HepG2 (cell line): ENCODE results near the gene CABLES2. TPM values are rescaled to one million over a fixed set of nuclear protein-coding genes. Genes with fewer than 3 reads are reported as not detected.

Experiments
- ARHGAP35 ChIP-seq: sonication (generic); formaldehyde crosslinking; IDR thresholded peaks from 2 replicates; pipeline ENCODE4 v1.9.0; 2022; ENCODE audit warnings: mild to moderate bottlenecking, inconsistent platforms, moderate library complexity, missing genetic modification reagents, borderline replicate concordance
- CCDC6 ChIP-seq: sonication (generic); formaldehyde crosslinking; IDR thresholded peaks from 2 replicates; pipeline ENCODE4 v1.8.1; 2022; ENCODE audit warnings: mild to moderate bottlenecking, missing genetic modification reagents, moderate library complexity
- EHMT2 ChIP-seq: fragments of 200-600 bp; sonication (generic); IDR thresholded peaks from 2 replicates; pipeline ENCODE4 v1.7.0; 2017; ENCODE audit warnings: antibody characterized with exemption, low read depth, low read length, borderline replicate concordance
- FOXP1 ChIP-seq, 2 experiments: fragments of 450-650 bp in 1 of 2; IDR thresholded peaks; 2 replicates each; pipeline ENCODE4 v1.6.1; 2017 to 2018; ENCODE audit warnings: antibody characterized with exemption in 1 of 2
- GATAD1 ChIP-seq: IDR thresholded peaks from 2 replicates; pipeline ENCODE4 v1.6.1; 2016; ENCODE audit warnings: missing genetic modification reagents, missing compliant biosample characterization
- KAT2B ChIP-seq: fragments of 150-350 bp; IDR thresholded peaks from 2 replicates; pipeline ENCODE4 v1.6.1; 2014; ENCODE audit warnings: low read depth, low read length, borderline replicate concordance
- PAF1 ChIP-seq: IDR thresholded peaks from 2 replicates; pipeline ENCODE4 v1.6.1; 2016; ENCODE audit warnings: missing genetic modification reagents, missing compliant biosample characterization
- REXO4 ChIP-seq: sonication (generic); formaldehyde crosslinking; IDR thresholded peaks from 2 replicates; pipeline ENCODE4 v1.8.0; 2022; ENCODE audit warnings: missing genetic modification reagents, mild to moderate bottlenecking, borderline replicate concordance
- SRSF4 ChIP-seq: fragments of 200-400 bp; formaldehyde crosslinking; IDR thresholded peaks from one replicate; pipeline ENCODE4 v1.6.1; 2018; ENCODE audit warnings: mild to moderate bottlenecking, low read depth, low read length, moderate library complexity; ENCODE audit not compliant: poor library complexity, severe bottlenecking
- ZC3H4 ChIP-seq: sonication (generic); formaldehyde crosslinking; IDR thresholded peaks from 2 replicates; pipeline ENCODE4 v1.4.0; 2020; ENCODE audit warnings: missing genetic modification reagents, borderline replicate concordance
- ZEB1 ChIP-seq: IDR thresholded peaks from 2 replicates; pipeline ENCODE4 v1.6.1; 2012; ENCODE audit warnings: mild to moderate bottlenecking, low read depth, inconsistent platforms; ENCODE audit not compliant: insufficient replicate concordance
- ZNF160 ChIP-seq: sonication (generic); formaldehyde crosslinking; IDR thresholded peaks from 2 replicates; pipeline ENCODE4 v1.8.0; 2022; ENCODE audit warnings: mild to moderate bottlenecking, inconsistent platforms, missing genetic modification reagents
- ZNF205 ChIP-seq: IDR thresholded peaks from 2 replicates; pipeline ENCODE4 v1.6.1; 2018; ENCODE audit warnings: missing biosample characterization, missing genetic modification reagents
- ZNF441 ChIP-seq: sonication (generic); formaldehyde crosslinking; IDR thresholded peaks from 2 replicates; pipeline ENCODE4 v1.7.0; 2021; ENCODE audit warnings: missing genetic modification reagents, borderline replicate concordance
- ZNF567 ChIP-seq: sonication (generic); formaldehyde crosslinking; IDR thresholded peaks from 2 replicates; pipeline ENCODE4 v1.8.1; 2023; ENCODE audit warnings: mild to moderate bottlenecking, missing genetic modification reagents, borderline replicate concordance
- ZNF619 ChIP-seq: sonication (generic); formaldehyde crosslinking; IDR thresholded peaks from 2 replicates; pipeline ENCODE4 v1.4.0; 2020; ENCODE audit warnings: mild to moderate bottlenecking, missing genetic modification reagents
- ZNF652 ChIP-seq: IDR thresholded peaks from 2 replicates; pipeline ENCODE4 v1.6.1; 2016; ENCODE audit warnings: low read depth, borderline replicate concordance
- ZNF768 ChIP-seq: sonication (generic); formaldehyde crosslinking; IDR thresholded peaks from 2 replicates; pipeline ENCODE4 v1.4.0; 2020; ENCODE audit warnings: missing genetic modification reagents
- ZNF891 ChIP-seq: sonication (generic); formaldehyde crosslinking; IDR thresholded peaks from 2 replicates; pipeline ENCODE4 v1.5.0; 2020; ENCODE audit warnings: mild to moderate bottlenecking, missing genetic modification reagents
- ZSCAN30 ChIP-seq: sonication (generic); formaldehyde crosslinking; IDR thresholded peaks from 2 replicates; pipeline ENCODE4 v1.5.0; 2020; ENCODE audit warnings: mild to moderate bottlenecking, missing genetic modification reagents
- polyA plus RNA-seq, 8 experiments: library from polyadenylated mRNA; depleted of rRNA in 3 of 8; stranded (reverse) in 7 of 8; unstranded in 1 of 8; fragments of >200 nt; fragmentation: Illumina TruSeq in 4 of 8; extraction: Trizol in 4 of 8; gene quantifications; 2 replicates each; pipeline versions ENCODE4 v1.2.1 to v1.2.3, GENCODE V29; 2011 to 2016; ENCODE audit warnings: low read depth in 4 of 8, missing spikeins in 1 of 8, mixed read lengths in 1 of 8; ENCODE audit not compliant: insufficient read depth in 1 of 8
- total RNA-seq, 5 experiments: library from RNA; depleted of rRNA; stranded (reverse); fragments of >200 nt; fragmentation: Illumina TruSeq; extraction: Trizol; gene quantifications; 2 replicates each; pipeline ENCODE4 v1.2.3, GENCODE V29; 2016; ENCODE audit warnings: low read depth in 1 of 5
- TF ChIP-seq, protein P1 (sequence below): sonication (generic); formaldehyde crosslinking; IDR thresholded peaks from 2 replicates; pipeline ENCODE4 v1.9.0; 2021; ENCODE audit warnings: missing genetic modification reagents, borderline replicate concordance
- TF ChIP-seq, protein P2 (sequence below): sonication (generic); formaldehyde crosslinking; conservative IDR thresholded peaks from 2 replicates; pipeline ENCODE4 v1.4.0; 2020; ENCODE audit warnings: missing genetic modification reagents
- TF ChIP-seq, protein P3 (sequence below): sonication (generic); formaldehyde crosslinking; IDR thresholded peaks from 2 replicates; pipeline ENCODE4 v1.5.0; 2020; ENCODE audit warnings: missing genetic modification reagents
- TF ChIP-seq, protein P4 (sequence below): sonication (generic); formaldehyde crosslinking; IDR thresholded peaks from 2 replicates; pipeline ENCODE4 v1.9.0; 2021; ENCODE audit warnings: missing genetic modification reagents, mild to moderate bottlenecking, borderline replicate concordance

CABLES2 gene
- total and polyA plus RNA-seq, 2 of the 13 experiments (the other 11 are each of a cell fraction or from before 2014, with no cell fraction given): 5.2 to 9.7 TPM

DNA sequence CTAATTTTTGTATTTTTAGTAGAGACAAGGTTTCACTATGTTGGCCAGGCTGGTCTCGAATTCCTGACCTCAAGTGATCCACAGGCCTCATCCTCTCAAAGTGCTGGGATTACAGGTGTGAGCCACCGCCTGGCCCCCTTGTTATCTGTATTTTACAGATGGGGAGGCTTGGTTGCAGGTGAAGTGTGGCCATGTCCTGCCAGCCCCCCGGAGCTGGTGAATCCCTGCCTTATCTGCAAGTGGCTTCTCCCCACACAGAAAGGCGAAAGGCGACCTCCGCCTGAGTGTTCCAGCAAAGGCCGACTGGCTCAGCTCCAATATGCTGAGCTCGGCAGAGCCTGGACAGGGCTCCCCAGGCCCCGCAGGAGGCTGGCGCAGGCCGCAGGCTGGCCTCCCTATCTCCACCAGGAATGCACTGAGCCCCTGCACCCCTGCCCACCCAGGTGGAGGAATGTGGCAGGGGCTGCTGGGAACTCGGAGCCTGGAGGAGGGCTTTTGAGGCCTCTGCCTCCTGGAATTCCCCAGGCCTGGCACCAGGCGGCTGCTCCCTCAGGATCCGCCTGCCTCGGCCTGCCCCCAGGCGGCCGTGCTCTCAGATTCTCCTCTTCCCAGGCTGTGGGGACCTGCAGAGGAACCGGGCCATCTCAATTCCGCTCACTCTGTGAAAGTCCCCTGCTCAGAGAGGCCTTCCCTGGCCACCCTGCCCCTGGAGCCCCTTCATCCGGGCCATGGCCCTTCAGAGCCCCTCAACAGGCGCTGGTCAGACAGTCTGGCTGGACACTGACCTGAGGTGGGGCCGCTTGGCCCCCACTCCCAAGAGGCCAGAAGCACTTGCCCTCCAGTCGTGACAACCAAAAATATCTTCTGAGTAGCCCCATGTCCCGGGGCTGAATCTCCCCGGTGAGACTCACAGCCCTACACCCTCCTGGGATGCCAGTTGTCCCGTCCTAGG is 30.7 kb downstream of the CABLES2 start (continued):
- TF ChIP-seq ARHGAP35 (CRISPR knock-in tag) (no peak), ZNF891 (CRISPR knock-in tag) (peak; percentile 51; the same call in 1 of the 2 replicates), ZSCAN30 (CRISPR knock-in tag) (no peak), ZNF652 (CRISPR knock-in tag) (no peak), CCDC6 (CRISPR knock-in tag) (no peak), ZNF768 (CRISPR knock-in tag) (peak; percentile 85), KAT2B (no peak), ZNF567 (CRISPR knock-in tag) (0 out of 2 replicates have a peak, but pooled peaks have one; percentile 15), REXO4 (CRISPR knock-in tag) (0 out of 2 replicates have a peak, but pooled peaks have one; percentile 25), ZNF160 (CRISPR knock-in tag) (peak; percentile 64; the same call in 1 of the 2 replicates), GATAD1 (peak; percentile 73; the same call in 1 of the 2 replicates), ZC3H4 (CRISPR knock-in tag) (no peak; the same call in none of the 2 replicates), ZNF205 (CRISPR knock-in tag) (peak; percentile 72), SRSF4 (no peak), ZEB1 (no peak), ZNF619 (no peak; the same call in 1 of the 2 replicates), FOXP1 (IDR thresholded peaks at IDR 0.05) (no peak), FOXP1 (CRISPR knock-in tag; IDR thresholded peaks at IDR 0.05) (no peak; the same call in 1 of the 2 replicates), ZNF441 (CRISPR knock-in tag) (peak; percentile 98), PAF1 (CRISPR knock-in tag) (peak; percentile 25; the same call in 1 of the 2 replicates), EHMT2 (no peak)
- TF ChIP-seq, protein P1, sequence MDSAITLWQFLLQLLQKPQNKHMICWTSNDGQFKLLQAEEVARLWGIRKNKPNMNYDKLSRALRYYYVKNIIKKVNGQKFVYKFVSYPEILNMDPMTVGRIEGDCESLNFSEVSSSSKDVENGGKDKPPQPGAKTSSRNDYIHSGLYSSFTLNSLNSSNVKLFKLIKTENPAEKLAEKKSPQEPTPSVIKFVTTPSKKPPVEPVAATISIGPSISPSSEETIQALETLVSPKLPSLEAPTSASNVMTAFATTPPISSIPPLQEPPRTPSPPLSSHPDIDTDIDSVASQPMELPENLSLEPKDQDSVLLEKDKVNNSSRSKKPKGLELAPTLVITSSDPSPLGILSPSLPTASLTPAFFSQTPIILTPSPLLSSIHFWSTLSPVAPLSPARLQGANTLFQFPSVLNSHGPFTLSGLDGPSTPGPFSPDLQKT (CRISPR knock-in tag): no peak
- TF ChIP-seq, protein P2, sequence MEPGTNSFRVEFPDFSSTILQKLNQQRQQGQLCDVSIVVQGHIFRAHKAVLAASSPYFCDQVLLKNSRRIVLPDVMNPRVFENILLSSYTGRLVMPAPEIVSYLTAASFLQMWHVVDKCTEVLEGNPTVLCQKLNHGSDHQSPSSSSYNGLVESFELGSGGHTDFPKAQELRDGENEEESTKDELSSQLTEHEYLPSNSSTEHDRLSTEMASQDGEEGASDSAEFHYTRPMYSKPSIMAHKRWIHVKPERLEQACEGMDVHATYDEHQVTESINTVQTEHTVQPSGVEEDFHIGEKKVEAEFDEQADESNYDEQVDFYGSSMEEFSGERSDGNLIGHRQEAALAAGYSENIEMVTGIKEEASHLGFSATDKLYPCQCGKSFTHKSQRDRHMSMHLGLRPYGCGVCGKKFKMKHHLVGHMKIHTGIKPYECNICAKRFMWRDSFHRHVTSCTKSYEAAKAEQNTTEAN (CRISPR knock-in tag): peak; percentile 17
- TF ChIP-seq, protein P3, sequence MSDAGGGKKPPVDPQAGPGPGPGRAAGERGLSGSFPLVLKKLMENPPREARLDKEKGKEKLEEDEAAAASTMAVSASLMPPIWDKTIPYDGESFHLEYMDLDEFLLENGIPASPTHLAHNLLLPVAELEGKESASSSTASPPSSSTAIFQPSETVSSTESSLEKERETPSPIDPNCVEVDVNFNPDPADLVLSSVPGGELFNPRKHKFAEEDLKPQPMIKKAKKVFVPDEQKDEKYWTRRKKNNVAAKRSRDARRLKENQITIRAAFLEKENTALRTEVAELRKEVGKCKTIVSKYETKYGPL (CRISPR knock-in tag): 0 out of 2 replicates have a peak, but pooled peaks have one; percentile 84
- TF ChIP-seq, protein P4, sequence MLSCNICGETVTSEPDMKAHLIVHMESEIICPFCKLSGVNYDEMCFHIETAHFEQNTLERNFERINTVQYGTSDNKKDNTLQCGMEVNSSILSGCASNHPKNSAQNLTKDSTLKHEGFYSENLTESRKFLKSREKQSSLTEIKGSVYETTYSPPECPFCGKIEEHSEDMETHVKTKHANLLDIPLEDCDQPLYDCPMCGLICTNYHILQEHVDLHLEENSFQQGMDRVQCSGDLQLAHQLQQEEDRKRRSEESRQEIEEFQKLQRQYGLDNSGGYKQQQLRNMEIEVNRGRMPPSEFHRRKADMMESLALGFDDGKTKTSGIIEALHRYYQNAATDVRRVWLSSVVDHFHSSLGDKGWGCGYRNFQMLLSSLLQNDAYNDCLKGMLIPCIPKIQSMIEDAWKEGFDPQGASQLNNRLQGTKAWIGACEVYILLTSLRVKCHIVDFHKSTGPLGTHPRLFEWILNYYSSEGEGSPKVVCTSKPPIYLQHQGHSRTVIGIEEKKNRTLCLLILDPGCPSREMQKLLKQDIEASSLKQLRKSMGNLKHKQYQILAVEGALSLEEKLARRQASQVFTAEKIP (CRISPR knock-in tag): no peak
